IPS-11a (cell line): ENCODE measurements around the gene LEF1.

Experiments
- H3K4me3 ChIP-seq: one replicate; pipeline ENCODE4 v1.5.1; 2013; ENCODE audit warnings: low read depth, low read length, control low read depth

Gene LEF1

DNA sequence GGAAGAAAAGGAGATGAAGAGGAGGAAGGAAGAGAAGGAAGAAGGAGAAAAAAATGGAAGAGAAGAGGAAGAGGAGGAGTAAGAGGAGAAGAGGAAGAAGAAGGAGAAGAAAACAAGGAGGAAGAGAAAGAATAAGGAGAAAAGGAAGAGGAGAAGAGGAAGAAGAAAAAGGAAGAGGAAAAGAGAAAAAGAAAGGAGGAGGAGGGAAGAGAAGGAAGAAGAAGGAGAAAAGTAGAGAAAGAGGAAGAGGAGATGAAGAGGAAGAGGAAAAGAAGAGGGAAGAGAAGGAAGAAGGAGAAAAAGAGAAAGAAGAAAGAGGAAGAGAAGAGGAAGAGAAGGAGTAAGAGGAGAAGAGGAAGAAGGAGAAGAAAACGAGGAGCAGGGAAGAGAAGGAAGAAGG, 11.8 kb upstream of the LEF1 start:
- H3K4me3 ChIP-seq: no peak overlapping the region

DNA sequence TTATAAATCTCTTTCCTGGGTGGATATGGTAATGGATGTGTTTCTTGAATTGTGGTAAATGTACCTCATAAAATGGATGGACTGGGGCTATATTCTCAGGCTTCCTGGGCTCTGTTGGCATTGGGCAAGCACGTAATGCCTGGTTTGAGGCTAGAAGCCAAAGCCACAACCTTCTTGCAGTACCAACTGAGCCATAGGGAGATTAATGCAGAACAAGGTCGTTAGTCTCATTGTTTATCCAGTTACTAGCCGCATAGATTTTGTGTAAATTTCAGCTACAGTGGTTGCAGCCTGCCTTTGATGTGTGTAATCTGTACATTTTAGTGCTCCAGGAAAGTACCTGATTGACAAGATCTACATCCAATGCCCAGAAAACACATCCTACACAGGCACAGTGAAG, 7.2 kb upstream of the LEF1 start:
- no peak overlapping the region for H3K4me3 ChIP-seq

GRCh38 chr4:108174856-108175255, 6.1 kb upstream of the LEF1 start:
- H3K4me3 ChIP-seq: no peak overlapping the region

GRCh38 chr4:108173599-108174057, 4.9 kb upstream of the LEF1 start:
- peak overlapping the region; percentile 40 for H3K4me3 ChIP-seq

DNA sequence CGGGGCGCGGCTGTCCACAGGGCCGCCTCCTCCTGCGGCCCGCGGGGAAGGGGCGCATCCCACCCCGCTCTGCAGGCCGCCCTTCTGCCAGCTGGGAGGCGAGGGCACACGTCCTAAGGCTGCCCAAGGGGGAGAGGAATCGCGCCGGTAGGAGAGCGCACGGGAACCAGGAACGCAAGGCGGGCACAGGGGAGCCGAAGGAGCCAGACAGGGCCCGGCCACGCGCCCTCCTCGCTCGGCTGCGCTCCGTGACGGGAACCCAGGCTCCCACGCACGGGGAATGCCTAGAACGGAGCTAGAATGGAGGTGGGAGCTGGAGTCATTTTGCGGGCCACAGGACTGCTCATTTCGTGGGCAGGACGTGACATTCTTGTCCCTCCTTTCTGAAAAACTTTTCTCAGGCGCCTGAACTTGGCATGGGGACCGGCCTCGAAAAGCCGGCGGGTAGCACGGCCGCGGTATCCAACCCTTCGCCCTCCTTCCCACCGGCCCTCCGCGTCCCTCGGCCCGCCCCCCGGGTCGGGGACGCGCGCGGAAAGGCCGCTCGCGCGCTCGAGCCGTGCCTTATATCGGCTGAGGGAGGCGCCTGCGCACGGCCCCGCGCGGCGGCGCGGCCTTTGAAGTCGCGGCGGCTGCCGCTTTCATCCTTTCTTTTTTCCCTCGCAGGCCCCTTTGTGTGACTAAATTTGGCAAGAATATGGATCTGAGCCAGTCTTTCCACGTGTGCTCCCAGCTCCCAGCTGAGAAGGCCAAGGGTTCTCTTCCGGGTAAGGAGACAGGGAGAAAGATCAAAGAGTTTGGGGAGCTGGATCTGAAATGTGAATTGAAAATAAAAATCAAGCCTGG, 4.2 kb upstream of the LEF1 start:
- H3K4me3 ChIP-seq: peak overlapping the region; percentile 40

GRCh38 chr4:108172231-108172752, 3.6 kb upstream of the LEF1 start:
- H3K4me3 ChIP-seq: peak overlapping the region; percentile 40

- peak overlapping the region; percentile 17 for H3K4me3 ChIP-seq
These were observed 2.9 kb upstream of the LEF1 start for GRCh38 chr4:108171339-108172230.

DNA sequence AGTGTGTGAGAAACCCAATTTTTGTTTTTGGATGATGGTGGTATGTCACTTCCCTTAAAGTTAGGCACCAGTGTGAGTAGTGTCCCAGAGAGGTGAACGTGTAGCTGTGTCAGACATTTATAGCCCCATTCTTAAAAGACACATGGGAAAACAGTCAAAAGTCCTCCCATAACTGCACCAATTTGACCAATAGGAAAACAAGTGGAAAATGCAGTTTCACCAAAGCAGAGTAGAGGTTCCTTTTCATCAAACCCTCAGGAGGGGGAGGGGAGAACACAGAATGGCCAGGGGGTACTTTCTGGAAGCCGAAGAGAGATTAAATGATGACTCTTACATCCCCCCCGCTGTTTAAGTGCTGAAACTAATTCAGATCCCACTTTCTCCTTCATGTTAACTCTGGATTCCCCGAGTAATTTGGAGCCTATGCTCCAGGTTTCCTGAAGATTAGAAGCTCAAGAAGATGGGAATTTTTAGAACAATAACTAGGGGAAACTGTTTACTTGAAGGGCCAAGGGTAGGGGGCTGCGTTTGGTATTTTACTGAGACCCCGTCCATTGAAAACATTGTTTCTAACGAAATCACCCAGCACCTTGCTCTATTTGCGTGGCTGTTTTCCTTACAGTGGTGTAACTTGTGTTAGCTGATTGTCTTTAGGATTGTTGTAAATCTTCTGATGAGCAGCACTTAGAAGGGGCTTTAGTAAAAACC, 2.1 kb upstream of the LEF1 start:
- H3K4me3 ChIP-seq: no peak overlapping the region

- no peak overlapping the region for H3K4me3 ChIP-seq
These were observed 932 bp upstream of the LEF1 start for GRCh38 chr4:108169664-108170063.

DNA sequence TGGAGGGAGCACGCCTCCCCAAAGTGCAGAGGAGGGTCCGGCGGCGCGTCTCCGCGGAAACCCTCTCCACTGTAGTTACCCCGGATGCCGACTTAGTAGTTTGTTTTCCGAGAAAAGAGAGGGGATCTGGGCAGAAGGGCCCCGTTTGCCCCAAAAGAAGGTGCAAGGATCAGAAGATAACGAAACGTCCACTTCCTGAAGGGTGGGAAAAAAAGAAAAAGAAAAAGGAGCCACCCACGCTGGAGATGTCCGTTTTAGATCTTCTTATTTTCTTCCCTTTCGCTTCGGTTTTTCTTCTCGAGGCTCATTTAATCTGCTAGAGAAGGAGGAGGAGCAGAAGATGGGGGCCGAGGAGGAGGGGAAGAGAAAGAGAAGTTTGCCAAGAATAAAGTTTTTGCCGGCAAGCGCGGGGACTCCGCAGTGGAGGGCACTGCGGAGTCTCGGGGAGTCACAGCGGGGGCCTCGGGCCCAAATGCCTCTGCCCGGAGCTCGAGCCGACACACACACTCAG, 517 bp downstream of the LEF1 start:
- H3K4me3 ChIP-seq: peak overlapping the region; percentile 48

DNA sequence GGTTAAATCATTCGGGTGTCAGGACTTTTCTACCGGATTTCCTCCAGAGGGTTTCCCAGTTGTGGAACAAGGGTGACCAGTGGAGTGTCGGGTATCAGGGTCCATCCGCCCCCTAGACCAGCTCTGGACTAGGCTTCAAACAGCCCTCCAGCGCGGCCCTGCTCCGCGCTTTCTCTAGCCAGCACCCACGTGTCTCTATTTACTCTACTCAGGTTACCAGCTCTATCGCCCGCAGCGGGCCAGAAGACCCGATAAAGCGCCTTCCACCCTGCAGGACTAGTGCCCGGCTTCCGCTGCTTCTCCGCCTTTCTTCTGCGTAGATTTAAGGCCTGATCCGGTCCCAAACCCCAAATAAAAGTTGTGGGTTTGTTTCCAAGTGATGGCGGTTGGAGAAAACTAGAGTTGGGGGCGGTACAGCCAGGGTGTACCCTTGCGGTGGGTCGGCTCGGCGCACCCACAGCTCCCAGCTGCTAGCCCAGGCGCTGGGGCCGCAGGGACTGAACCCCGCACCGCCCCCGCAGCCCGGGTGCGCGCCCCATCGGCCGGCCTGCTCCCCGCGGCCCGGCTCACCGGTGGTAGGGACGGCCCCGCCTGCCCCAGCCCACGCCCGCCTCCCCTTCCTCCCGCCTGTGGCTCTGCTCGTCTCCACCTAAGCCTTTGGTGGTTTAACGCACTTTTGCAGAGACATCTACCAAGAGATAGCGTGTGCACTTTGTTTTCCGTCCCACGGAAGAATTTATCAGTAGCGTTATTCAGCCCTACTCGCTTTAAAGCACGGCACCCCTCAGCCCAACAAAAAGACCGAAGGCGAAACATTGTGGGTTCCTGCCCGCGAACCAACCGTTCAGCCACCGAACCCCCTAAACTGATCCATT, 2.1 kb downstream of the LEF1 start:
- H3K4me3 ChIP-seq: peak overlapping the region; percentile 48

DNA sequence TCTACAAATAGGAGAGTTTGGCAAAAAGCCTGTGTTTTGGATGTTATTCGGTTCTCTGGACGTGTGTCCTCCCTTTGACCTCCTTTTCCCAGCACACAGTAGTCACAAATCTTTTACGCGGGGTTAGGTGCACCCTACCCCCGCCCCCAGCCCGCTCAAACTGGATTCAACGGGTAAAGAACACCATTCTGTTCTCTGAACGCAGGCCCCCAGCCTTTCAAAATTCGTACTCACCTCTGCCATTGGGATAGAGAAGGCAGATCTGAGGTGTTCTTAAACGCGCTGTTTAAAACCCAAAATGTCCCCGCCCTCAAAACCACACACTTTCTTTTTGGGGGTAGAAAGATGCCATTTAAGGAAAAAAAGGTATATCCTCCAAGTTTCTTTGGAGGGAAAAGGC, 2.7 kb downstream of the LEF1 start:
- no peak overlapping the region for H3K4me3 ChIP-seq

- no peak overlapping the region for H3K4me3 ChIP-seq
These were observed 3.1 kb downstream of the LEF1 start for GRCh38 chr4:108165586-108165985.

DNA sequence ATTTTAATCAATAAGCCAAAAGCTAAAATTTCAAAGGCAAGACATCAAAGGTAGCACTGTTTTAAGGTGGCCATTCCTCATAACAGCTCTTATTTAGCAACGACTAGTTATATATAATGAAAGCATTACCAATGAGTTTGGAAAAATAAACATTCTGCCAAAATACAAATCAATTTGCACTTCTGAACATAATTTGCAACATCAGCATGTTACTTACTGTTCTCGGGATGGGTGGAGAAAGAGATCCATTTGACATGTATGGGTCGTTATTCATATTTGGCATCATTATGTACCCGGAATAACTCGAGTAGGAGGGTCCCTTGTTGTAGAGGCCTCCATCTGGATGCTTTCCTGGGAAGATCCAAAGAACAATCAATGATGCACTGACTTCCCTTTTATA, 5.4 kb downstream of the LEF1 start:
- no peak overlapping the region for H3K4me3 ChIP-seq

- H3K4me3 ChIP-seq: no peak overlapping the region
These were observed 7.9 kb downstream of the LEF1 start for GRCh38 chr4:108160741-108161352.

GRCh38 chr4:108159845-108160244, 8.9 kb downstream of the LEF1 start:
- no peak overlapping the region for H3K4me3 ChIP-seq

GRCh38 chr4:108157655-108158054, 11.1 kb downstream of the LEF1 start:
- H3K4me3 ChIP-seq: no peak overlapping the region

DNA sequence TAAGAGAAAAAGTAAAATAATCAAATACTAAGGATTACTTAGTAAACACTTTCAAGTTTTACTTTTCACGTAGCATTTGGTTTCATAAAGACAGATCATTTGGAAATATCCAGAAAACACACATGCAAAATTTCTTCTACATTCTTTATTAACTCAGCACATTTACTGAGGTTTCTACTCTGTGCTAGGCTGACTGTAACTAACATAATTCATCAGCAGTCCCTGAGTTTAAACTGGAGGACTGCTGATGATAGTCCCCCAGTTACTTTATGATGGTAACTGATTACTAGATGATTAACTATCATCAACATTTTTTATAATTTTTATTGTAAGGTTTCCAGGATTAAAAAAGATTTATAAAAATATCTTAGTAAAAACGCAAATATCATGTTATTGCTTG, 12.3 kb downstream of the LEF1 start:
- H3K4me3 ChIP-seq: no peak overlapping the region

GRCh38 chr4:108155373-108155772, 13.4 kb downstream of the LEF1 start:
- no peak overlapping the region for H3K4me3 ChIP-seq
